ENCODE measurements around the gene MBL2.

The MBL2 gene

DNA sequence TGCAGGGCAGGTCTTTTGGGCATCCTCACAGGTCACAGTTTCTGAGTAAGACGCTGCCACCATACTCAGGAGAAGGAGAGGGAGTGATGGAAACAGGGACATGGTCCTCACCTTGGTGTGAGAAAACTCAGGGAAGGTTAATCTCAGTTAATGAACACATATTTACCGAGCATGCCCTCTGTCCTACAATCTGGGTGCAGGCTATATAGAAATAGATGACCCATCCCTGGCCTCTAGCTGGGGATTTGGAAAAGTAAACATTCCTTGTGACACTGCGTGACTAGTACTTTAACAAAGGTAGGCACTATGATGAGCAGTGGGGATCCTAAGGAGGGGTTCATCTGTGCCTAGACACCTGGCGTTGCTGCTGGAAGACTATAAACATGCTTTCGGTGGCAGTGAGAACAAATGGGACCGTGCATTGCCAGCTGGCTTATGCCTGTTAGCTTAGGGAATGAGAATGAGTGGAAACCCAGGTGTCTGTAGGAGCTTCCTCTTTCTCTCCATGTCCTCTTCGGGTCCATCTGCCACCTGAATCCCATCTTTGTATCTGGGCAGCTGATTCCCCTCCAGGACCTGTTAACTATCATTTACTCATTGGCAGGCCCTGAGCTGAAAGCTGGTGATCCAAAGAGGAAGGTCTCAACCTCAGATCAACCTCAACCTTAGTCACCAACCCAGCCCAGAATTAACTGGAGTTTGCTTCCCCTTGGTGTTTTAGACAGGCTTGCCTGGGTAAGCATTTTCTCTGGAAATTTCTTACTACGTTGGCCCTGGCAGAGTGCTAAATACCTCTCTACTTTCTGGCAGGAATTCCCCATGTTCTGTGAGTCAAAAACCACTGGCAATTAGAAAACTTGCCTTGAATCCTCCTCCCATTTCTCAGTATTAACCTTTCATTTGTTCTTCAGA, 794 bp downstream of the MBL2 start:
- DNase-seq (ENCODE audit: low read depth in 3 of 3), result no peak

- no peak for DNase-seq (ENCODE audit: low read depth in 3 of 3)
Observed at GRCh38 chr10:52770904-52771303, 1.7 kb downstream of the MBL2 start.

- DNase-seq (ENCODE audit: low read depth in 3 of 3), result no peak
Observed at GRCh38 chr10:52769966-52770365, 2.6 kb downstream of the MBL2 start.

- DNase-seq (ENCODE audit: low read depth in 3 of 3), result no peak
Observed at GRCh38 chr10:52768001-52768532, 4.5 kb downstream of the MBL2 start.

GRCh38 chr10:52762088-52762487, 10.5 kb downstream of the MBL2 start:
- no peak for DNase-seq (ENCODE audit: low read depth in 3 of 3)

DNA sequence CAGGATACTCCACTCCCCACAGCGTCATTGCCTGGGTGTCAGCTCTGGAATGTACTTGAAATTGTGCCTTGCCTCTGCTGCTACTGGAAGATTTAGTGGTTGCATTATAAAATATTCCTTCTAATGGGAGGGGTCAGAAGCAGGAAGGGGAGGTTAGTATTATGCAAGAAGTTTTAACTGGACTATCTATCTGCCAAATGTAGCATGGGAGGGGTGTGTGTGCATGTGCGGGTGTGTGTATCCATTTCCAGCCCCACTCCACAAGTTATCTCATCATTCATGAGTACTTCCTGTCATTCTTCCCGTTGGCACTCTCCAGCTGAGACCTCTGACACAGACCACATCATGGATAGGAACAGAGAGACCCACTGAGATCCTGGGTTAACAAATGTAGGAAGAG, 13.4 kb downstream of the MBL2 start:
- DNase-seq (ENCODE audit: low read depth in 3 of 3), result no peak

DNA sequence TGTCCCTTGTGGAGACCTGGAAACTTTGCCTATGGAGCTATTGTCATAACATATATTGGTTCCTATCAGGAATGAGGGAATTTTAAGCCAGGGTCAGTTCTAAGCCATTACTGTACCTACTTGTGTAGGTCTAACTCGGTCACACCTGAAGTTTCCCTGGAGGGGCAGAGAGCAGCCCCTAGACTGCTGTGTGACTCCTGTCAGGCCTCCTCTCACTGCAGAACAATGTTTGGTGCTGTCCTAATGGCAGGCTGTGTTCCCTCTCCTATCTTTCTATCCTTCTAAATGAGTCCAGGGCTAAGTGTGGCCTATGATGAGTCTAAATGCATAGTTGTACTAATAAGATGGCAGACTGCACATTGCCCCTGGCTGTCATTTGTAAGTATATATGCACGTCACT, 14.2 kb downstream of the MBL2 start:
- no peak for DNase-seq (ENCODE audit: low read depth in 3 of 3)

DNA sequence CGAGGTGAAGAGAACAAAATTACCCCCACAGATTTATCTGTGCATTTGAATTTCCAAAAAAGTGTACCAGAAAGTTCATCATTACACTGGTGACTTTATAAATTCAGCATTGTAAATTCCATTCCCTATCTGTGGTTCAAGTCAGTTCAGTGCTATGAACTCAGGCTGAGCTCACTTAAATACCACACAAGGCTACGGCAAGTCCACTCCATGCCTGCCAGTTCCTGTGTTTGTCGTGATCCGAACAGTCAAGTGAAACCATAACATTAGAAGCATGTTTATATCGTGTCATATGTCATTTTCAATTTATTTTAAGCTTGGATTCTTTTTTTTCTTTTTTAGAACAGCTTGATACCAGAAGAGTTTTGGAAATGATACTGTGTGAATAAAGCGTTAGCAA, 14.8 kb downstream of the MBL2 start:
- no peak for DNase-seq (ENCODE audit: low read depth in 3 of 3)

DNA sequence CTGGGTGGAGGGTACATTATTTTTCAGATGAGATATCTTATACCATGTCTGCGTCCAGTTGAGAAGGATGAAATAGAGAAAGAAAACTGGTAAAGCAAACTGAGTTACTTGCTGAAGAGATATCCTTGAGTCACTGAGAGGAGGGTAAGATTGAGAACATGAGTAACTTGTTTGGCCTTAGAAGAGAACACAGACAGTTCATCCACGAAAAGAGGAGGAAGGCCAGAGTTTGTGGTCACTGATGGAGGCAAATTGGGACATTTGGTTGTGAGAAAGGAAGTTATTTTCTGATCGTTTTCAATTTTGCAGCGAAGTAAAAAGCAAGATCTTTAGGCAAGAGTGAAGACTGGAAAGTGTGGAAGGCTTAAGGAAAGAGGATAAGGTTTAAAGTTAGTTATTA, 15.6 kb downstream of the MBL2 start:
- DNase-seq (ENCODE audit: low read depth in 3 of 3), result no peak

DNA sequence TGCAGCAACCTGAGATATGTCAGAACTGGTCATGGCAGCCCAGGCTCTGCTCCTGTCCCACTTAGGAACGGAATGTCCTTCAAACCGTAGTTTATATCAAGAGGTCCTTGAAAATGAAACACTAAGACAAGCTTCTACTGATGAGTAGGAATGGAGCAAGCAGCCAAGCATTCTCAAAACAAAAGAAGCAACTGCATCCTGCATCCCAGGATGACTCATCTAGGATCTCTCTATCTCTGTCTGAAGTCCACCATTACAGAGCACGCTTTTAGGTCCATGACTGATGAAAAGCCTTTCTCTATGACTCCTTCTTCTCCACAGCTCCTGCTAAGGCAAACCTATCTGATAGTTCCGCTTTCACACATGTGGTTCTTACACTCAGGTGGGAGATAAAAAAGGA, 16.3 kb downstream of the MBL2 start:
- no peak for DNase-seq (ENCODE audit: low read depth in 3 of 3)

- DNase-seq (ENCODE audit: low read depth in 3 of 3), result no peak
Observed at GRCh38 chr10:52755297-52756062, 17.1 kb downstream of the MBL2 start.

DNA sequence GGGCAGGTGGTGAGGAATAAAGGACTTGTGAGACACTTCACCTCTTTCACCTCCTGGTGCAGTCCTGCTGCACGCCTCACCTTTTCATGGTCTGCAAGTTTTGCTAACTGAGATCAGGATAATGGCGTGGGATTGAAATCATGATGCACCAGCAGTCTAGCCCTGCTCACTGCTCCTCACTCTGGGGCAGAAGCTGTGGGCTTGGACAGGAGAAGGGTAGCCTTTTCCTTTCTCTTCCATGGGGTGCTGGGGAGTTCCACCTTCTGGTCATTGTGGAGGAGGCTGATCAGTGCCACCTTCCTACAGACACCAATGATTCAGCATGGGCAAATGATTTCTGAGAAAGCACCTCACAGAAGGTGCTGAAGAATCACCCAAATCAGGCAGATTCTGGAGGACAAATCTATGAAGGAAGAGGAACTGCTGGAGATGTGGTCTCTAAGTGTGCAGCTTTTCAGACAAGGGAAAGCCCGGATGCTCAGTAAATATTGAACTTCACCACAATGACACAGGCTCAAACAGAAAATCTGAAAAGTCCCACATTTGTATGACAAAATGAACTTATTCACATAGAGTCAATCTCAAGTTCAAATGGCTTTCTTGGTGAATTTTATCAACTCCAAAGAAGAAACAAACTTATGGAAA, 19.7 kb downstream of the MBL2 start:
- DNase-seq (ENCODE audit: low read depth in 3 of 3), result no peak

GRCh38 chr10:52752261-52752660, 20.3 kb downstream of the MBL2 start:
- DNase-seq (ENCODE audit: low read depth in 3 of 3), result no peak

DNA sequence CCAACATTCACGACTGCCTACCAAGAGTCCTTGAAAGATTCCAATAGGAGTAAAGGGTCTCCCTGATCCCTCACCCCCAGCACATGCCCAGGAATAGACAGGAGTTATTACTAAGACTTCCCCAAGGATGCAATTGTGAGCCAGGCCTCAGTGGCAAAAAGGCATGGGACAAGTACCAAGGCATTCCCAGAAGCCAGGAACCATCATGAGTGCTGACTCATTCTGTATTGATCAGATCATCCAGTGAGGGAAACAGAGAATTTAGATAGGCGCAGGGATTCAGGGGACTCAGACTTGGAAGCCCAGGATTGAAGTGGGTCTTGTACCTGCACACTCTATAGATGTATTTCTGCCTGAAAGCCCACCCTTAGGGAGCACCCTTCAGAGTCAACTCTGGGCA, 21.2 kb downstream of the MBL2 start:
- no peak for DNase-seq (ENCODE audit: low read depth in 3 of 3)

DNA sequence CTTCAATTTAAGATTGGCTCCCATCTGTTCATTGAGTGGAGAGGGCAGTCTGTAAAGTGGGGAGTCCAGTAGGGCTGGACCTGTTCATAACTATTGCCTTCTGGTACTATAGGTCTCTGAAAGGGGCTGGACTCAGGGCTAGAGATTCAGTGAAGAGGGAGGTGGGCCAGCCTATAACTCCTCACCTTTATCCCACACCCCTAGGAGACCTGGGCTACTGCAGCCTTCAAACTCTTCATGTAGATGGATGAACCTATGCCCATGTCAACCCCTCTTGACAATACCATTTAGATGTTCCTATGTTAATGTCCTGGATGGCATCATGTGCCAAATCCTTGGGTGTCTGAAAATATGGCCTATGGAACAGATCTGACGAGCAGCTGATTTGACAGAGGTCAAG, 22.0 kb downstream of the MBL2 start:
- no peak for DNase-seq (ENCODE audit: low read depth in 3 of 3)

DNA sequence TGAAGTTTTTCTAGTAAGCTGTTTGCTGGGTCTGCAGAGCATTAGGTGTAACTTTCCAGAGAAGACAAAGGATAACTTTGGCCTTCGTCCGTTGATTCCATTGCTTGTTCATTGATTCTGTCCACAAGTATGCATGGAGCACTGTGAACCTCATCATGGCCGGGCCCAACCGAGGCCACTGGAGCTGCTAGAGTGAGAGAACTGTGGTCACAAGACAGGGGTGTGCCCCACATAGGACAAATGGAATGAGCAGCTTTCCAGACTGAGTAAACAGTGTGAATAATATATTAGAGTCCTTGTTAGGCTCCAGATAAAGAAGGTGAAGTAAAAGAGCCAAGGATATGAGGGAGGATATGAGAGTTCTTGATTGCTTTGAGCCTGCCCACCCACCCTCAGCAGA, 24.9 kb downstream of the MBL2 start:
- no peak for DNase-seq (ENCODE audit: low read depth in 3 of 3)

- no peak for DNase-seq (ENCODE audit: low read depth in 3 of 3)
Observed at GRCh38 chr10:52746169-52746568, 26.4 kb downstream of the MBL2 start.

DNA sequence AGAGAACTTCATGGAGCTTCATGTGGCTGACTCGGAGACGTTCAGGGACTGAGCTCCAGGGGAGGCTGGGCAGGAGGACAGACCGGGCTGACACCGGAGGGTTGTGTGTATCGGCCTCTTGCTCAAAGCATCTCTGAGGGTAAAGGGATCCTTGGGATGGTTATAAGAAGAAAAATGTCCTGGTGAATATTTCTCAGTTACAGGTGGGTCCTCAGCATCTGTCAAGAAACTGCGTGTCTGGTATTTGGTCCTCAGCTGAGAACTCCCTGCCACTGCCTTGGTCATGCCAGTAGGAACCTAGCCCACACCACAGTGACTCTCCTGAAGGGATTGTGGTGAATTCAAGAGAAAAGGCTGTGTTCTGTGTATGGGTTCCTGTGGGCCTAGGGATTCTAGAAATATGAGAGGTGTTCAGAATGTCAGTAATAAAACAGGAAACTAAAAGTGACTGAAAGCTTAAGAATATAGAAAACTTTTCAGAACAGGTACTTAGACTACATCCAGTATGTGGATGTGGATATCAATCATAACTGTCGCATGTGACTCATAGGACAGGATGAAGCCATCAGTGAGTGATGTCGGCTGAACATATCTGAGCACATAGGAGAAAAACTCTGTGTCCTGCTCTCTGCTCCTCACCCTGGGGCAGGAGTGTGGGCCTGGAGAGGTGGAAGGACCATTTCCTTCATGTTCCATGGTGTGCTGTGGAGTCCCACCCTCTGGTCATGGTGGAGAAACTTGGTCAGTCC, 28.4 kb downstream of the MBL2 start:
- no peak for DNase-seq (ENCODE audit: low read depth in 3 of 3)

DNA sequence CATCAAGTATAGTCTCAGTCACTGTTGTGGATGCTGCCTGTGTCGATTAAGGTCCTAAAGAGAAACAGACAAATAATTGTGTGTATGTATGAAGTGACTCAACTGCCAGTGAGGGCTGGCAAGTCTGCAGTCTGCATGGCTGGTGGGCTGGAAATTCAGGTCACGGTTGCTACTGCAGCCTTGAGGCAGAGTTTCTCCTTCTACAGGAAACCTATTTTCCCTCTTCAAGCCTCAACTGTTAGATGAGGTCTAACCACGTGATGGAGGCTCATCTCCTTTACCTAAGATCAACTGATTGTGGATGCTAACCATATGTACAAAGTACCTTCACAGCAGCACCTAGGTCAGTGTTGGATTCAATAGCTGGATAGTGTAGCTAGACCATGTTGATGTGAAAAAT, 29.9 kb downstream of the MBL2 start:
- DNase-seq (ENCODE audit: low read depth in 3 of 3), result no peak

DNA sequence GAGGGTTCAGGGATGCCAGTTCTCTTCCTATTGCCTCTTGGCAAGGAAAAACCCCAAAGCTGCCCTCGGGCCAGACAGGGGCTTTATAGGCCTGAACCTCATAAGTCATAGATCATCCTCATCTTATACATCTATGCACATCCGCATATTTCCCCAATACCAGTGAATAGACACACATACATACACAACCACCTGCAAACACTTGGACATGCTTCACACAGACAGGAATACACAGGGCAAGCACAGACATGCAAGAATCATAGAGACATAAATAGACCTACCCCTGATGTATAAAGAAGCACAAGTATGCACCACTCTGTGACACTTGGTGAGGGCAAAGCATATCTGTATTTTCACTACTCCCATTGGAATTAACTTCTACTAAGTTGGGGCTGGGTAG, 30.7 kb downstream of the MBL2 start:
- DNase-seq (ENCODE audit: low read depth in 3 of 3), result no peak

- peak in 2 of 3 donors; percentile 1 to 11 for DNase-seq (ENCODE audit: low read depth in 3 of 3)
Observed at GRCh38 chr10:52740913-52741675, 31.5 kb downstream of the MBL2 start.

All from stimulated activated CD4-positive, alpha-beta T cell treated with anti-CD3 and anti-CD28 coated beads, TNF-alpha, amount 100 ng/mL, for 48 hours (primary cell).